HepG2 (cell line): ENCODE measurements around the gene RNF113A. TPM values are rescaled to one million over a fixed set of nuclear protein-coding genes. Genes with fewer than 3 reads are reported as not detected.

ENCODE experiments used
- CREB1 ChIP-seq, 2 experiments: fragments of 450-650 bp in 1 of 2; IDR thresholded peaks; 2 replicates each; pipeline ENCODE4 v1.6.1; 2016 to 2017; ENCODE audit warnings: control low read depth in 1 of 2, mild to moderate bottlenecking in 1 of 2, missing compliant biosample characterization in 1 of 2, missing genetic modification characterization in 1 of 2
- DMTF1 ChIP-seq: sonication (generic); formaldehyde crosslinking; IDR thresholded peaks from 2 replicates; pipeline ENCODE4 v1.4.0; 2020; ENCODE audit warnings: mild to moderate bottlenecking, missing genetic modification reagents
- HDAC1 ChIP-seq: sonication (generic); formaldehyde crosslinking; IDR thresholded peaks from 2 replicates; pipeline ENCODE4 v1.5.1; 2020; ENCODE audit warnings: mild to moderate bottlenecking, missing genetic modification reagents
- HNF4A ChIP-seq: sonication (generic); formaldehyde crosslinking; IDR thresholded peaks from 2 replicates; pipeline ENCODE4 v1.4.0; 2020; ENCODE audit warnings: missing genetic modification reagents
- HNF4G ChIP-seq, 2 experiments: sonication (generic) in 1 of 2; formaldehyde crosslinking in 1 of 2; IDR thresholded peaks; 2 replicates each; pipeline versions ENCODE4 v1.4.0 to v1.6.1; 2011 to 2020; ENCODE audit warnings: borderline replicate concordance in 2 of 2, low read depth in 2 of 2, mild to moderate bottlenecking in 2 of 2, low read length in 1 of 2, missing genetic modification reagents in 1 of 2, moderate library complexity in 1 of 2
- IKZF5 ChIP-seq: IDR thresholded peaks from 2 replicates; pipeline ENCODE4 v1.6.1; 2018; ENCODE audit warnings: missing genetic modification reagents, mild to moderate bottlenecking, missing compliant biosample characterization
- KMT2B ChIP-seq: IDR thresholded peaks from 2 replicates; pipeline ENCODE4 v1.6.1; 2016; ENCODE audit warnings: missing genetic modification reagents, missing compliant biosample characterization
- MXI1 ChIP-seq: IDR thresholded peaks from 3 replicates; pipeline ENCODE4 v1.6.1; 2012; ENCODE audit warnings: low read depth, low read length, inconsistent platforms, borderline replicate concordance
- MYNN ChIP-seq: sonication (generic); formaldehyde crosslinking; IDR thresholded peaks from 2 replicates; pipeline ENCODE4 v1.4.0; 2020; ENCODE audit warnings: mild to moderate bottlenecking, low read depth, missing genetic modification reagents
- NFE2L2 ChIP-seq: fragments of 150-350 bp; IDR thresholded peaks from 2 replicates; pipeline ENCODE4 v1.6.1; 2014; ENCODE audit warnings: low read length
- PHF8 ChIP-seq: sonication (generic); formaldehyde crosslinking; IDR thresholded peaks from 2 replicates; pipeline ENCODE4 v1.5.0; 2020; ENCODE audit warnings: missing genetic modification reagents
- PRPF4 ChIP-seq: fragments of 200-400 bp; formaldehyde crosslinking; IDR thresholded peaks from 2 replicates; pipeline ENCODE4 v1.6.1; 2016; ENCODE audit warnings: low read length, low read depth; ENCODE audit not compliant: poor library complexity, severe bottlenecking
- RBAK ChIP-seq: sonication (generic); formaldehyde crosslinking; IDR thresholded peaks from 2 replicates; pipeline ENCODE4 v1.5.1; 2020; ENCODE audit warnings: mild to moderate bottlenecking, missing genetic modification reagents
- RBFOX2 ChIP-seq: fragments of 200-400 bp; formaldehyde crosslinking; IDR thresholded peaks from 2 replicates; pipeline ENCODE4 v1.6.1; 2017; ENCODE audit warnings: low read depth, mild to moderate bottlenecking, low read length
- SPEN ChIP-seq: sonication (generic); formaldehyde crosslinking; IDR thresholded peaks from 2 replicates; pipeline ENCODE4 v1.5.1; 2020; ENCODE audit warnings: low read depth, mild to moderate bottlenecking, missing genetic modification reagents
- SRSF4 ChIP-seq: fragments of 200-400 bp; formaldehyde crosslinking; IDR thresholded peaks from one replicate; pipeline ENCODE4 v1.6.1; 2018; ENCODE audit warnings: mild to moderate bottlenecking, low read depth, low read length, moderate library complexity; ENCODE audit not compliant: poor library complexity, severe bottlenecking
- TFDP1 ChIP-seq: IDR thresholded peaks from 2 replicates; pipeline ENCODE4 v1.6.1; 2016; ENCODE audit warnings: missing compliant biosample characterization, missing genetic modification reagents, borderline replicate concordance
- YY1 ChIP-seq: IDR thresholded peaks from 2 replicates; pipeline ENCODE4 v1.6.1; 2011; ENCODE audit warnings: low read length, low read depth, moderate library complexity, mild to moderate bottlenecking; ENCODE audit not compliant: insufficient read depth, insufficient replicate concordance
- ZC3H4 ChIP-seq: sonication (generic); formaldehyde crosslinking; IDR thresholded peaks from 2 replicates; pipeline ENCODE4 v1.4.0; 2020; ENCODE audit warnings: missing genetic modification reagents, borderline replicate concordance
- ZNF574 ChIP-seq: sonication (generic); formaldehyde crosslinking; IDR thresholded peaks from 2 replicates; pipeline ENCODE4 v1.4.0; 2020; ENCODE audit warnings: missing genetic modification reagents
- polyA plus RNA-seq, 8 experiments: library from polyadenylated mRNA; depleted of rRNA in 3 of 8; stranded (reverse) in 7 of 8; unstranded in 1 of 8; fragments of >200 nt; fragmentation: Illumina TruSeq in 4 of 8; extraction: Trizol in 4 of 8; gene quantifications; 2 replicates each; pipeline versions ENCODE4 v1.2.1 to v1.2.3, GENCODE V29; 2011 to 2016; ENCODE audit warnings: low read depth in 4 of 8, missing spikeins in 1 of 8, mixed read lengths in 1 of 8; ENCODE audit not compliant: insufficient read depth in 1 of 8
- total RNA-seq, 5 experiments: library from RNA; depleted of rRNA; stranded (reverse); fragments of >200 nt; fragmentation: Illumina TruSeq; extraction: Trizol; gene quantifications; 2 replicates each; pipeline ENCODE4 v1.2.3, GENCODE V29; 2016; ENCODE audit warnings: low read depth in 1 of 5

Gene RNF113A
- total and polyA plus RNA-seq, 2 of the 13 experiments (the other 11 are each of a cell fraction or from before 2014, with no cell fraction given) = 14.0 to 15.4 TPM

- TF ChIP-seq IKZF5 (no peak; the same call in 1 of the 2 replicates), HNF4G (IDR thresholded peaks at IDR 0.05; ENCODE audit: borderline replicate concordance, low read depth, low read length) (no peak), HNF4G (CRISPR knock-in tag; IDR thresholded peaks at IDR 0.05; ENCODE audit: borderline replicate concordance, low read depth) (no peak), NFE2L2 (no peak), KMT2B (peak; percentile 48; the same call in 1 of the 2 replicates), MXI1 (peak; percentile 65; the same call in 1 of the 3 replicates), HNF4A (peak; percentile 22; the same call in 1 of the 2 replicates), MYNN (CRISPR knock-in tag) (no peak), ZNF574 (CRISPR knock-in tag) (peak; percentile 41; the same call in 1 of the 2 replicates), ZC3H4 (no peak), CREB1 (IDR thresholded peaks at IDR 0.05) (peak; percentile 77), CREB1 (CRISPR knock-in tag; IDR thresholded peaks at IDR 0.05) (peak; percentile 90), YY1 (peak; percentile 94), TFDP1 (peak; percentile 59; the same call in 1 of the 2 replicates), PHF8 (CRISPR knock-in tag) (peak; percentile 83), PRPF4 (no peak), HDAC1 (CRISPR knock-in tag) (peak; percentile 25; the same call in 1 of the 2 replicates), SPEN (CRISPR knock-in tag) (peak; percentile 70), DMTF1 (CRISPR knock-in tag) (no peak), RBAK (no peak), SRSF4 (no peak), RBFOX2 (peak; percentile 66)
These were observed 18.9 kb downstream of the RNF113A start, which contains the start of gene UPF3B (continued) for GRCh38 chrX:119852382-119853353.
